T-helper 1 cell treated with Interleukin-12 subunit alpha and Interleukin-12 subunit beta and Interleukin-4 antibody, amounts not matched to agents 30 μg/mL and 1 μg/mL, for 36 hours (primary cell): ENCODE data around the gene TMEM38B.
"Not testable (repeated sequence)": the region's sequence is repeated elsewhere in the genome, so short reads cannot be mapped to it uniquely, and the experiment has no call there.

ENCODE experiments used
- H3K27ac Mint-ChIP-seq: one replicate; pipeline ENCODE4 v1.8.0; 2021; ENCODE audit warnings: mild to moderate bottlenecking, mixed read lengths
- H3K27me3 Mint-ChIP-seq: one replicate; pipeline ENCODE4 v1.8.0; 2021; ENCODE audit warnings: low read depth, mixed read lengths
- H3K36me3 Mint-ChIP-seq: one replicate; pipeline ENCODE4 v1.8.0; 2021; ENCODE audit warnings: low read depth, mixed read lengths
- H3K4me1 Mint-ChIP-seq: one replicate; pipeline ENCODE4 v1.8.0; 2021; ENCODE audit warnings: low read depth, mixed read lengths
- H3K4me3 Mint-ChIP-seq: one replicate; pipeline ENCODE4 v1.8.0; 2021; ENCODE audit warnings: mild to moderate bottlenecking, moderate library complexity, mixed read lengths
- H3K9me3 Mint-ChIP-seq: one replicate; pipeline ENCODE4 v1.8.0; 2021; ENCODE audit warnings: mixed read lengths

Gene TMEM38B

DNA sequence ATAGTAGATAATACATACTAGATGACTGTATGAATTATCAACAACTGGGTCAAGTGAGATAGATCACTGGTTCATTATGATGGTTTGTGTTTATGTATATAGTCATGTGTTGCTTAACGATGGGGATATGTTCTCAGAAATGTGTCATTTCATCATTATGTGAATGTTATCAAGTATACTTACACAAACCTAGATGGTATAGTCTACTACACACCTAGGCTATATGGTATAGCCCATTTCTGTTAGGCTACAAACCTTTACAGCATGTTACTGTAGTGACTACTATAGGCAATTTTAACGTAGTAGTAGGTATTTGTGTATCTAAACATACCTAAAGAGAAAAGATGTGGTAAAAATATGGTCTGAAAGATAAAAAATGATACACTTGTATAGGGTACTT, 31.0 kb downstream of the TMEM38B start:
- Mint-ChIP-seq H3K27me3 (no peaks in the 10 kb centered on the region), H3K4me1 (no peaks in the 10 kb centered on the region), H3K4me3 (no peak overlapping the region), H3K9me3 (peaks cover 8% of the 10 kb centered on the region), H3K27ac (no peak overlapping the region), H3K36me3 (no peaks in the 10 kb centered on the region)

GRCh38 chr9:105728230-105728629, 33.9 kb downstream of the TMEM38B start:
- not testable (repeated sequence) for H3K27ac Mint-ChIP-seq, H3K27me3 Mint-ChIP-seq, H3K4me1 Mint-ChIP-seq, H3K36me3 Mint-ChIP-seq, H3K4me3 Mint-ChIP-seq
- H3K9me3 Mint-ChIP-seq: peaks cover 14% of the 10 kb centered on the region

GRCh38 chr9:105731420-105731819, 37.1 kb downstream of the TMEM38B start:
- H3K9me3 Mint-ChIP-seq: peaks cover 43% of the 10 kb centered on the region
- not testable (repeated sequence) for H3K27me3 Mint-ChIP-seq, H3K4me3 Mint-ChIP-seq, H3K4me1 Mint-ChIP-seq, H3K27ac Mint-ChIP-seq
- peaks cover 11% of the 10 kb centered on the region for H3K36me3 Mint-ChIP-seq

DNA sequence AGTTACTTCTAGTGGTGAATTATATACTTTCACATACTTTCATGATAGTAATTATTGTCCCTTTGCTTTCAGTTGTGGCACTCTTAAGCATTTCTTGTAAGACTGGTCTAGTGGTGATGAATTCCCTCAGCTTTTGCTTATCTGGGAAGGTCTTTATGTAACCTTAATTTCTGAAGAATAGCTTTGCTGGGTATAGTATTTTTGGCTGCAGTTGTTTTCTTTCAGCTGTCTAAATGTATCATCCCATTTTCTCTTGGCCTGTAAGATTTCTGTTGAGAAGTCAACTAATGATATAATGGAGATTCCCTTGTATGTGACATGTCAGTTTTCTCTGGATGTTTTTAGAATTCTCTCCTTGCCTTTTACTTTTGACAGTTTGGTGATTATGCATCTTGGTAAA, 41.0 kb downstream of the TMEM38B start:
- Mint-ChIP-seq H3K4me3 (no peak overlapping the region), H3K9me3 (peaks cover 38% of the 10 kb centered on the region), H3K27me3 (no peaks in the 10 kb centered on the region), H3K36me3 (peaks cover 12% of the 10 kb centered on the region), H3K27ac (no peak overlapping the region), H3K4me1 (no peaks in the 10 kb centered on the region)

- no peak overlapping the region for H3K4me3 Mint-ChIP-seq
- no peaks in the 10 kb centered on the region for H3K27me3 Mint-ChIP-seq
- peaks cover 38% of the 10 kb centered on the region for H3K9me3 Mint-ChIP-seq
- no peak overlapping the region for H3K27ac Mint-ChIP-seq
- H3K36me3 Mint-ChIP-seq: peaks cover 10% of the 10 kb centered on the region
- H3K4me1 Mint-ChIP-seq: no peaks in the 10 kb centered on the region
Measured at GRCh38 chr9:105737205-105737604, 42.9 kb downstream of the TMEM38B start.

- Mint-ChIP-seq H3K36me3 (no peaks in the 10 kb centered on the region), H3K4me3 (no peak overlapping the region), H3K27me3 (no peaks in the 10 kb centered on the region), H3K9me3 (no peaks in the 10 kb centered on the region), H3K4me1 (no peaks in the 10 kb centered on the region), H3K27ac (no peak overlapping the region)
Measured at GRCh38 chr9:105742088-105742487, 47.7 kb downstream of the TMEM38B start.

- H3K4me3 Mint-ChIP-seq, H3K27me3 Mint-ChIP-seq, H3K27ac Mint-ChIP-seq, H3K4me1 Mint-ChIP-seq, H3K36me3 Mint-ChIP-seq: not testable (repeated sequence)
- H3K9me3 Mint-ChIP-seq: peaks cover 17% of the 10 kb centered on the region
Measured at GRCh38 chr9:105747325-105747724, 53.0 kb downstream of the TMEM38B start.

DNA sequence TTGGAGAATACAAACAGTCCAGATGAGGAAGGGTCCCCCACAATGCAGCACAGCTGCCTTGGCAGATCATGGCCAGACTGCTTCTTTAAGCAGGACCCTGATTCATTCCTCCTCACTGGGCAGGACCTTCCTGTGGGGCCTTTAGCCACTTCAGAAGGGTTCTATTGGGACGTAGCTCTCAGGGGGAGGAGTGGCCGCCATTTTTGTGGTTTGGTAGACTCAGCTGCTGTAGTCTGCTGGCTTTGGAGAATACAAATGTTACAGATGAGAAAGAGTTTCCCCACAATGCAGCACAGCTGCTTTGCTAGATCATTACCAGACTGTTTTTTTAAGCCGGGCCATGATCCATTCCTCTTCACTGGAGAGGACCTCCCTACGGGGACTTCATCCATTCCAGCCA, 57.4 kb downstream of the TMEM38B start:
- Mint-ChIP-seq H3K36me3 (peaks cover 7% of the 10 kb centered on the region), H3K27ac (no peak overlapping the region), H3K4me1 (no peaks in the 10 kb centered on the region)

GRCh38 chr9:105757496-105758251, 63.3 kb downstream of the TMEM38B start:
- peaks cover 33% of the 10 kb centered on the region for H3K9me3 Mint-ChIP-seq
- H3K4me1 Mint-ChIP-seq: no peaks in the 10 kb centered on the region
- no peak overlapping the region for H3K27ac Mint-ChIP-seq
- no peaks in the 10 kb centered on the region for H3K27me3 Mint-ChIP-seq
- no peaks in the 10 kb centered on the region for H3K36me3 Mint-ChIP-seq
- H3K4me3 Mint-ChIP-seq: no peak overlapping the region

More for the DNA sequence above, 57.4 kb downstream of the TMEM38B start:
- Mint-ChIP-seq H3K27me3 (no peaks in the 10 kb centered on the region), H3K4me3 (no peak overlapping the region), H3K9me3 (peaks cover 38% of the 10 kb centered on the region)

DNA sequence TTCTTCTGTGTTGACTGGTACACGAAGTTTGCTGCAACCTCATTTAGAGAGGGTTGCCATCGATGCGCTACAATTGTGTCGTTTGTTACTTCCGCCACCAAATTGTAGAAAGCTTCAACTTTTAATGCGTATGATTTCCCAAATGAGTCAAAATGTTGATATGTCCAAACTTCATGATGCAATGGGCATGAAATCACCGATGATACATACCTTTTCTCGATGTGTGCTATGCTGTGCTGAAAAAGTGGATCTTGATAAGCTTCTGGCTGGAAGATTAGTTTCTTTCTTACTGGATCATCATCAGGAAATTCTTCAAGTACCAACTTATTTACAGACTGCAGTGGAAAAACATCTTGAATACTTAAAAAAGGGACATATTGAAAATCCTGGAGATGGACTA, 65.7 kb downstream of the TMEM38B start:
- no peaks in the 10 kb centered on the region for H3K4me1 Mint-ChIP-seq
- H3K36me3 Mint-ChIP-seq: no peaks in the 10 kb centered on the region
- H3K27ac Mint-ChIP-seq: no peak overlapping the region
- H3K27me3 Mint-ChIP-seq: no peaks in the 10 kb centered on the region
- no peak overlapping the region for H3K4me3 Mint-ChIP-seq
- H3K9me3 Mint-ChIP-seq: peaks cover 13% of the 10 kb centered on the region

DNA sequence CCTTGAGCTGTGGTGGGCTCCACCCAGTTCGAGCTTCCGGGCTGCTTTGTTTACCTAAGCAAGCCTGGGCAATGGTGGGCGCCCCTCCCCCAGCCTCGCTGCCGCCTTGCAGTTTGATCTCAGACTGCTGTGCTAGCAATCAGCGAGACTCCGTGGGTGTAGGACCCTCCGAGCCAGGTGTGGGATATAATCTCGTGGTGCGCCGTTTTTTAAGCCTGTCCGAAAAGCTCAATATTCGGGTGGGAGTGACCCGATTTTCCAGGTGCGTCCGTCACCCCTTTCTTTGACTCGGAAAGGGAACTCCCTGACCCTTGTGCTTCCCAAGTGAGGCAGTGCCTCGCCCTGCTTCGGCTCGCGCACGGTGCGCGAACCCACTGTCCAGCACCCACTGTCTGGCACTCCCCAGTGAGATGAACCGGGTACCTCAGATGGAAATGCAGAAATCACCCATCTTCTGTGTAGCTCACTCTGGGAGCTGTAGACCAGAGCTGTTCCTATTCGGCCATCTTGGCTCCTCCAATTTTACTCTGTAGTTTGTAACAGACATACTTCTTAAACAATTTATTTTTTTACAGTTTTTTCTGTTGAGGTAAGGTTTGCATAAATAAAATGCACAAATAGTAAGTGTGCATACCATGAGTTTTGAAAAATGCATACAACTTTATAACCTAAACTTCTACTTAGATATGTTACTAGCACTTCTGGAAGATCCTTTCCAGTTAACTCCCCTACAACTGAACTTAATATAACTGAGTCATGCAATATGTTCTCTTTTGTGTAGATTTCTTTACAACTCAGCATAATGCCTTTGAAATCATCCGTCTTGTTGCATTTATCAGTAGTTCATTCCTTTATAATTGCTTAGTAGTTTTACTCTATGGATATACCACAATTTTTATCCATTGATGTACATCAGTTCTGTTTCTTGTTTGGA, 88.5 kb downstream of the TMEM38B start:
- H3K36me3 Mint-ChIP-seq, H3K27me3 Mint-ChIP-seq, H3K4me3 Mint-ChIP-seq, H3K4me1 Mint-ChIP-seq, H3K27ac Mint-ChIP-seq: not testable (repeated sequence)
- H3K9me3 Mint-ChIP-seq: peaks cover 30% of the 10 kb centered on the region

GRCh38 chr9:105783495-105783872, 89.1 kb downstream of the TMEM38B start:
- H3K36me3 Mint-ChIP-seq, H3K27ac Mint-ChIP-seq, H3K27me3 Mint-ChIP-seq, H3K4me3 Mint-ChIP-seq, H3K4me1 Mint-ChIP-seq: not testable (repeated sequence)
- H3K9me3 Mint-ChIP-seq: peaks cover 36% of the 10 kb centered on the region

- H3K36me3 Mint-ChIP-seq, H3K27me3 Mint-ChIP-seq, H3K4me3 Mint-ChIP-seq, H3K4me1 Mint-ChIP-seq, H3K27ac Mint-ChIP-seq: not testable (repeated sequence)
- peaks cover 46% of the 10 kb centered on the region for H3K9me3 Mint-ChIP-seq
Measured at GRCh38 chr9:105786796-105787195, 92.5 kb downstream of the TMEM38B start.

GRCh38 chr9:105816202-105816744, 121.9 kb downstream of the TMEM38B start:
- Mint-ChIP-seq H3K27me3 (no peaks in the 10 kb centered on the region), H3K4me3 (no peak overlapping the region), H3K36me3 (no peaks in the 10 kb centered on the region), H3K9me3 (peaks cover 23% of the 10 kb centered on the region), H3K4me1 (no peaks in the 10 kb centered on the region), H3K27ac (no peak overlapping the region)

DNA sequence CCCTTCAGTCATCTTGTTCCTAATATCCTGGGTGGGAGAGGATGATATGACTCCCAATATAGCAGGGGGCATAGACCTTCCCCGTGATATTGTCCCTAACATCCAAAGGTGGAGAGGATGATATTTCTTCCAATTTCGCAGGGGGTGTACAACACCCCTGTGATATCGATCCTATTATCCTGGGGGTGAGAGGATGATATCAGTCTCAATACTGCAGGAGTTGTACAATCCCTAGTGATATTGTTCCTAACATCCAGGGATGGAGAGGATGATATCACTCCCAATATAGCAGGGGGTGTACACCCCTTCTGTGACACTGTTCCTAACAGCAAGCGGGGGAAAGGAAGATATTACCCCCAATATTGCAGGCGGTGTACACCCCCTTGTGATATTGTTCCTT, 122.6 kb downstream of the TMEM38B start:
- no peak overlapping the region for H3K27ac Mint-ChIP-seq
- H3K27me3 Mint-ChIP-seq: no peaks in the 10 kb centered on the region
- no peak overlapping the region for H3K4me3 Mint-ChIP-seq
- H3K36me3 Mint-ChIP-seq: no peaks in the 10 kb centered on the region
- H3K9me3 Mint-ChIP-seq: peaks cover 18% of the 10 kb centered on the region
- H3K4me1 Mint-ChIP-seq: no peaks in the 10 kb centered on the region
